ENCODE measurements around the gene DIAPH3.
A peak's percentile ranks its signal among the peaks of the same experiment; 100 is the strongest.

The DIAPH3 gene

DNA sequence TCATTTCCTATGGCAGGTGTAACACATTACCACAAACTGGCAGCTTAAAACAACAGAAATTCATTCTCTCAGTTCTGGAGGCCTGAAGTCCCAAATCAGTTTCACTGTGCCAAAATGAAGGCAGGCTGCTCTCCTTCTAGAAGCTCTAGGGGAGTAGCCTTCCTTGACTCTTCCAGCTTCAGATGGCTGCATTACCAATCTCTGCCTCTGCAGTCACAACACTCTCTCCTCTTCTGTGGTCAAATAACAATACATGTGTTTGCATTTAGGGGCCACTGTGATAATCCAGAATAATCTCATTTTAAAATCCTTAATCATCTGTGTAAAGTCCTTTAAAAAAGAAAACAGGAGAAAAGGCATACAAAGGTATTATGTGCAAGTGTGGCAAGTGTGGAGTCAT, 7.8 kb downstream of the DIAPH3 start:
- no peak for DNase-seq

DNA sequence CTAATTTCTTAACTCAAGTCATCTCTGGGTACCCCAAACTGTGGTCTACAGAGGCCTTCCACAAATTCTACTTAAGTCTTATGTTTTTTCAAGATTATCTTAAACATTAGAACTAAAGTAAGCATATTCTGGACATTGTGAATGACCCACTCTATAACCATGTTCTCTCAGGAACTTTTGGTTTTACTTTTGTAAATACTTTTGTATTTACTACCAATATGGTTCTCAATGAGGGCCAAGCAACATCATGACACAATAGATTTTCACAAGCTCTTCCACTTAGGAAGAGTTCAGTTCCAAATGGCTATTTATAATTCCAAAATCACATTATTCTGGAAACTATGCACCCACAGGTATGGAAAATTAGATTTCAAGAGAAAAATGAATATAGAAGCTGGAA, 10.8 kb downstream of the DIAPH3 start:
- no peak for DNase-seq

DNA sequence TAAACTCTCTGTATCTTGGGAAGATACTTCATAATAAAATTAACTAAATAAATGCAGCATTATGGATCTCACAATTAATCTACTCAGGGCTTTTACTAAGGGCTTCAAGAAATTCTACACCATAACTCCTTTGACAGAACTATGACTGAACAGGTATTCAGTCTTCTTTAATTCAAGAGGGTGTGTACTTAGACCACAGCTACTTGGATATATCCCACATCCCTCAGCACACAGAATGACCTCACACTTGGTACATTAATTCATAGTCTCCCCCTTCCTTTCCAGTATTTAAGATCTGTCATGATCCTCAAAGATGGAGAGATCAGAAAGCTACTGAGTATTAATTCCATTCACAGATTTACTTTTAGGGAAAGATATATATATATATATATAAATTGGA, 11.6 kb downstream of the DIAPH3 start:
- no peak for DNase-seq

- DNase-seq: no peak
Observed at GRCh38 chr13:60150538-60150937, 13.2 kb downstream of the DIAPH3 start.

DNA sequence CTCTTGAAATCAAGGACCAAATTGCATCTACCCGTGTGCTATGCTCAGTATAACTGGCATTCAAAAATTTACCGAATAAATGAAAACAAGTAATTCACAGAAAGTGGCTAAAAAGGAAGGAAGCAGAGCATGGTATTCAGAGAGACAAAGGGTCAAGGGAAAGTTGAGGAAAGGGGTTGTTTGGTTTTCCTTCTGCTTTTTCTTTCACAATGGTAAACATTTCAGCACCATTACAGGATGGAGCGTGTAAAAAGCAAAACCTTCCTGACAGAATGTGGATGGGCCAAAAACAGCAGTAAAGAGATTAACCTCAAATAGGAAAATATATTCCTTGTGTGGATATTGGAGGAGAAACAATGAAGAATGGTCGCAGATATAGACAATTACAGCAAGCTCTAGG, 14.8 kb downstream of the DIAPH3 start:
- peak; percentile 71 for DNase-seq

DNA sequence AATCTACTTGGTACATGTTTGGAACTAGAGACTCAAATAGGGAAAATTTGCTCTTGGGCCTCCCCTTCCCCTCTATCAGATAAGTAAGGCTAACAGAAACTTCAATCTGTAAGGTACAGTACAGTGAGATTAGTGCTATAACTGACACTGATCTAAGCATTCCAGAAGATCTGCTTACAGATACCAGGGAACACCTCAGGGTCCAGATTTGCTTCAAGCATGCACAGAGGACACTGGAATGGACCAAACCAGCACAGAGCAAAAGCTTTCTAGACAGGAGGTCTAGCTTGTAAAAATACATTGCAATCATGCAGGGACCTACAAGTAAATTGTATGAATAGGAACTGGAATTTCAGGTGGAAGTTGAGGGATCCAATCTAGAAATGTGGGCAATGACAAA, 16.4 kb downstream of the DIAPH3 start:
- no peak for DNase-seq

- no peak for DNase-seq
Observed at GRCh38 chr13:60146471-60146870, 17.3 kb downstream of the DIAPH3 start.

DNA sequence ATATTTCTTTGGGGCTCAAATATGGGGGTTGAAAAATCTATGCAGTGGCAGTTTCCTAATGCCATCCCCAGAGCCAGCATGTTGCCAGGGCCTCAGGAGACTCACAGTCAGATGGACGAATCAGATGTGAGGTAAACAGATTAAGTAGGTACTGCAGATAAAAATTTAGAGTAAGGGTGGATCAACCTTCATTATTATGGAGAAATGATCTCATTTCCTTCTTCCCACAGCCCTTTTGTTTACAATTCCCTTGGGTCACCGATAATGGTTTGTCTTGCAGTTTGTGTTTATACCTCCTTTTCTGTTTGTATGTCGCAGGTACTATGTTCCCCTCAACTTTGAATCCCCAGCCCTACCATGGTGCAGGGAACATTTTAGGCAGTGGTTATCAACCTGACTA, 20.0 kb downstream of the DIAPH3 start:
- no peak for DNase-seq

DNA sequence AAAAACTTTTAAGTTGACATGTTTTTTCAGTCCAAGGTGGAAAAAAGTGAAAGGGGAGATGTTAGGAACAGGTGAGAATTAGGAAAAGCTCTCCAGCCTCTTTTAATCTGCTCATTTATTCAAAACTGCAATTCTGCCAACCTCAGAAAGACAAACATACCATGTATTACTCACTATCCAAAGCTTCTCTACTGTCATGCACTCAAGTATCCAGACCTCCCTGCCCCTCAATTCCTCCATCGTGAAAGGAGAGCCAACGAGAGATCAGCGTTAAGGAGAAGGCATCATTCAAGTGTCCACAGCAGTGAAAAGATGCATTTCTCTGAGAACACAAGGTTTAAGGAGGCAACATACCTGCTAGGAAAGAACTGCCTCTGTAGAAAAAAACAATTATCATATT, 24.5 kb downstream of the DIAPH3 start:
- DNase-seq: no peak

GRCh38 chr13:60138674-60139073, 25.1 kb downstream of the DIAPH3 start:
- DNase-seq: no peak

DNA sequence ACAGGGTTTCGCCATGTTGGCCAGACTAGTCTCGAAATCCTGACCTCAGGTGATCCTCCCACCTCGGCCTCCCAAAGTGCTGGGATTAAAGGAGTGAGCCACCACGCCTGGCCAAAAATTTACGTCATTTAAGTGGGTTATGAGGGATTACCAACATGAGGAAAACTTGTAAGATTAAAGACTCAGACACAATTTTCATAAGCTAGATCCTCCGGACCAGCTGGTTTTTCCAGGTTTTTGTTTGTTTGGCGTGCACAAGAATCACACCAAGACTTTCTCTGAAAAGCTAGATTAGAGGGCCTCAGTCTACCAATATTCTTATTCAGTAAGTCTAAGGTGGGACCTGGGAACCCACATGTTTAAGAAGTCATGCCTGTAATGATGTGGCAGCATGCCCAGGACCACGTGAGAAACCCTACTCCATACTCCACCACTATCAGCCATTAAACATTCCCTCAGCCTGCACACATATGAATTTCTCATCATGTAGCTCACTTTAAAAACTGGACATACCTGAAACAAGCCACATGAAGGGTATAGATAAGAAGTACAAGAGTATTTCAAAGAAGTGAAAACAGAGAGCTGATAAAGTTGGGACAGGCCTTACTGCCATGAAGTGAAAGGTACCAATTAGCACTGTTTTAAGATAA, 25.7 kb downstream of the DIAPH3 start:
- DNase-seq: no peak

GRCh38 chr13:60135344-60135743, 28.4 kb downstream of the DIAPH3 start:
- no peak for DNase-seq

GRCh38 chr13:60134376-60134775, 29.4 kb downstream of the DIAPH3 start:
- no peak for DNase-seq

DNA sequence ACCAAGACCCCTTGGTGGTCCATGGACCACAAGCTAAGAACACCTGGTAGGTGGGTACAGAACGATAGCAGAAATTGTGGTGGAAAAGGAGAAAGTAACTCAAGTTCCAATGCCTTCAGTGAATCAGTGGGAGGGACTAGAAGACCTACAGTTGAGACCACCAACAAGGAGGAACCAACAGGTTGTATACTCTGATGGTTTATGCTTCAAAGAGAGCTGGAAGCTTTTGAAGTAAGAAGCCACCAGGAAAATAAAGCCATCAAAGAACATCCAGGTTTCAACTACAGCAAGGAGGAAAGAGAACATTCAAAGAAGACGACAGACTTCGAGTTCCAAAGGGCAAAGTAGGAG, 42.4 kb downstream of the DIAPH3 start:
- no peak for DNase-seq

GRCh38 chr13:60120617-60121336, 43.0 kb downstream of the DIAPH3 start:
- DNase-seq: no peak

DNA sequence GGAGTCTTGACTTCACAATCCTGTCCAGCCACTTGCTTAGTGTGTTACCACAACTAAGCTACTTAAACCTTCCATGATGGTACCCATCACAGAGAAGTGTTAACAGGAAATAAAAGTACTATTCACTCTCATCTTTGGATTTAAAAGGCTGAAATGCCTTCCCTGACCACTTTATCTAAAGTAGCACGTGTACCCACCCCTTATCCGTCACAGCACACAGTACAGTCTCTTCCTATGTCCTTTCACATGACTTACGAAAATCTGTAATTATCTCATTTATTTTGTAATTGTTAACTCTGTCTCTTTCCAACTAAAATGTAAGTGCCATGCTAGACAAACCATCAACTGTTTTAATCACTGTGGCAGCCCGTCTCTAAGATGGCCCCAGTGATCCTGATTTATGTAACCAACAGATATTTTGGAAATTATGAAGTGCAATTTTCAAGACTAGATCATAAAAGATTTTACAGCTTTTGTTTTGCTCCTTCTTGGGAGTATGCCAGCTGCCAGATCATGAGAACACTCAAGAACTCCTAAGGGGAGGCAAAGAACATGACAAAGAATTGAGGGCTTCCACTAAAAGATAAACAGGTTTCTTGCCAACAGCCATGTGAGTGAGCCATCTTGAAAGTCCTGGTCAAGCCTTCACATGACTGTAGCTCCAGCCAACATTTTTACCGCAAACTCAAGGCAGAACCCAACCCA, 44.9 kb downstream of the DIAPH3 start:
- no peak for DNase-seq

DNA sequence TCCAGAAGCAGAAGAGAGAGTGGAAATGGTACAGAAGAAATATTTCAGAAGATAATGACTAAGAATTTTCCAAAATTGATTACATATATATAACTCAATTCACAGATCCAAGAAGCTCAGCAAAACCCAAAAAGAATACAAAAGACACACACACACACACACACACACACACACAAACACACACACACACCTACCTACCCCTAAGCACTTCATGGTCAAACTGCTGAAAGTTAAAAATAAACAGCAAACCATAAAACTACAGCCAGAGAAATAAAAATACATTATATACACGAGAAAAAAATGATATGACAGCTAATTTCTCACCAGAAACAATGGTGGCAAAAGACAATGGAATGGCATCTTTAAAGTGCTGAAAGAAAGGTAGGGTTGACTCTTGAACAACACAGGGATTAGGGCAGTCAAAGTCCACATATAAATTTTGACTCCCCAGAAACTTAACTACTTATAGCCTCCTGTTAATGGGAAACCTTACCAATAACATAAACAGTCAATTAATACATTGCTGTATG, 49.2 kb downstream of the DIAPH3 start:
- DNase-seq: no peak

DNA sequence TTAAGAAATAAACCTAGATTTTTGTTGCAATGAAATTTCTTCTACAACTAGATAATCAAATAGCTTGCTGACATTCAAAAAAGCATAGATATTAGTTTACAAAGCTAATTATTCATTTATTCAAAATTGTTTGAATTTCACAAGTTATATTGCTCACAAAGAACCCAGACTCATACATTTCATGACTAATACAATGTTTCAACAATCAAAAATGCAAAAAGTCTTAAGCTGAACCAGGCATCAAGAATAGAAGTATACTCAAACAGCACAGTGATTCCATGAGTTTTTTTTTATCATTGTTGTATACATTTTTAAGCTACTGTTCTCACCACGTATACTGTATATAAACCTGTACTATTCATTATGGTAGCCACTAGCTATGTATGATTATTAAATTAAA, 51.0 kb downstream of the DIAPH3 start:
- no peak for DNase-seq

GRCh38 chr13:60111691-60112090, 52.0 kb downstream of the DIAPH3 start:
- no peak for DNase-seq

DNA sequence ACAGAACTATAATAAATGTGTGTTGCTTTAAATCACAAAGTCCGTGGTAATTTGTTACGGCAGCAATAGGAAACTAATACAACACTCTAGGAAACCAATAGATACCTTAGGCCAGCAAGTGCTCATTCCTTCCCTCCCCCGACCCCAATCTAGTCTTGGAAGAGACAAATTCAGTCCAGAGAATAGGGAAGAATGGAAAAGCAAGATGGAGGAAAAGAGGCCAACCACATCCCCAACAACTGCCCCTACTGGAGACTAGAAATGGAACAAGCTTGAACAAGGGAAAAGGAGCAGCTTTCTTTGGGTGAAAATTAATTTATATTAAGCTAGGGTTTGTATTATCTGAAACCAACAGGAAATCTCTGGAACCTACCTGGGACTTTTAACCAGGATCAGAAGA, 54.4 kb downstream of the DIAPH3 start:
- no peak for DNase-seq

DNA sequence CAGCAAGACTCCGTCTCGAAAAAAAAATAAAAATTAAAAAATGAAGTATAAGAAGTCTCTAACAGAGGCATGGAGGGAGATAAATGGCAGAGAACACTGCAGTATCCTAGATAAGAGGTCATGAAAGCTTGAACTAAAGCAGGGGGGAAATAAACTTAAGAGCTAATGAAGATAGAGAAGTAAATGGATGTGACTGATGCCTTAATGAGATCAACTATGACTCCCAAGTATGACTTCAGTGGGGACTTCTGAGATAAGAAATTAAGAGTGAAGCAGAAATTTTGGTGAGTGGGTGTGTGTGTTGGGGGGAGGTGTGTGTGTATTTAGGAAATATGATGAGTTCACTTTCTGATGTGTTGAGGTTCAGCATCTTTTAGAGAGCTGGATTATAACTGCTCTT, 55.1 kb downstream of the DIAPH3 start:
- DNase-seq: no peak

DNA sequence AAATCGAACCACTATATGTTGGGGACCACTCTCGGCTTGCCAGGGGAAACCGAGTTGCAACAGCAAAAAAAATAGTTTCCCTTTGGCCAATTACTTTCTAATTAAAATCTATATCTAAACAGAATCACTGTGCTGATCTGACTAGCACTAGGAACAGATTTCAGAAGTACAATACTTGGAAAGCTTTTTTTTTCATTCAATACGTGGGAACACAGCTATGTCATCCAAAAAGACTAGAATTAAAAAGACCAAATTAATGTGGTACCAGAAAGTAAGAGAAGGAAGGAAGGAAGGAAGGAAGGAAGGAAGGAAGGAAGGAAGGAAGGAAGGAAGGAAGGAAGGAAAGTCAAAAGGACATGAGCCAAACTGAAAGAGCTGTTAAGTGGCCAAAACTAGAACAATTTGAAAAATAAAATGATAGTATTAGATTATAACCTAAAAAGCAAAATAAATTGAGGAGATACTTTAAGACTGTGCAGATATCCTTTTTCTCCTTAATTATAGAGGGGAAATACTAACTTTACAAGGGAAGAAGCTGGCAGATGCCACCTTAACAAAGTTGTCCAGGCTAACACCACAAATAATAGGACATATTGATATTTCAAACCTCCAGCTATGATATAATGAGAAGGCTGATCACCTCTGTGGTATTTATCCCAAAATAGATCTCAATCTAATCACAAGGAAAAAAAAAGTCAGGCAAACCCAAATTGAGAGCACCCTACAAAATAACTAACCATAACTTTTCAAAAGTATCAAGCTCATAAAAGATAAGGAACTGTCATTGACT, 63.9 kb downstream of the DIAPH3 start:
- DNase-seq: no peak

DNA sequence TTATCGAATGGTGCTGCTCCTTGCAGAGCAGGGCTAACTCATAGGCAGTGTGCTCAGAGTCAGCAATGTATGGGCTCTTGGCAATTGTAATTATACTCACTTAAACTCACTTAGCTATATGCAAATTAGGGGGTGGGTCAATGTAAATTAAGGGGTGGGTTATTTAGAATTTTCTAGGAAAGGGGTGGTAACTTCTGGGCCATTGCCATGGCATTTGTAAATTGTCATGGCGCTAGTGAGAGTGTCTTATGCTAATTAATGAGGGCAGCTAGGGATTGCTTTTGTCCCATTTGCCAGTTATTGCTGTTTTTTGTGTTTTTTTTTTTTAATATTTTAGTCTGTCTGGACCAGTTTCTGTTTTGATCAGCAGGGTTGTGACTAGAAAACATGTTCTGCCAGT, 68.4 kb downstream of the DIAPH3 start:
- no peak for DNase-seq

All from MV-4-11 (cell line).